Astrocyte of the spinal cord (primary cell): ENCODE results near the gene TUBGCP2.

ENCODE experiments used
- DNase-seq: peaks from one replicate; pipeline ENCODE4 v3.0.0; 2011; ENCODE audit warnings: low read depth, low spot score
- H3K4me3 ChIP-seq: 2 replicates; pipeline ENCODE4 v1.5.1; 2011; ENCODE audit warnings: low read depth, mild to moderate bottlenecking, low read length, moderate library complexity
- in situ Hi-C: cut with HindIII; loops from 2 replicates; pipeline ENCODE4 v1.10.0; 2017; ENCODE audit warnings: low sequenced_read_pairs
- TF ChIP-seq, protein P1 (sequence below): IDR thresholded peaks from 2 replicates; pipeline ENCODE4 v1.5.1; 2012; ENCODE audit warnings: low read depth, mild to moderate bottlenecking, low read length, inconsistent platforms

The TUBGCP2 gene

DNA sequence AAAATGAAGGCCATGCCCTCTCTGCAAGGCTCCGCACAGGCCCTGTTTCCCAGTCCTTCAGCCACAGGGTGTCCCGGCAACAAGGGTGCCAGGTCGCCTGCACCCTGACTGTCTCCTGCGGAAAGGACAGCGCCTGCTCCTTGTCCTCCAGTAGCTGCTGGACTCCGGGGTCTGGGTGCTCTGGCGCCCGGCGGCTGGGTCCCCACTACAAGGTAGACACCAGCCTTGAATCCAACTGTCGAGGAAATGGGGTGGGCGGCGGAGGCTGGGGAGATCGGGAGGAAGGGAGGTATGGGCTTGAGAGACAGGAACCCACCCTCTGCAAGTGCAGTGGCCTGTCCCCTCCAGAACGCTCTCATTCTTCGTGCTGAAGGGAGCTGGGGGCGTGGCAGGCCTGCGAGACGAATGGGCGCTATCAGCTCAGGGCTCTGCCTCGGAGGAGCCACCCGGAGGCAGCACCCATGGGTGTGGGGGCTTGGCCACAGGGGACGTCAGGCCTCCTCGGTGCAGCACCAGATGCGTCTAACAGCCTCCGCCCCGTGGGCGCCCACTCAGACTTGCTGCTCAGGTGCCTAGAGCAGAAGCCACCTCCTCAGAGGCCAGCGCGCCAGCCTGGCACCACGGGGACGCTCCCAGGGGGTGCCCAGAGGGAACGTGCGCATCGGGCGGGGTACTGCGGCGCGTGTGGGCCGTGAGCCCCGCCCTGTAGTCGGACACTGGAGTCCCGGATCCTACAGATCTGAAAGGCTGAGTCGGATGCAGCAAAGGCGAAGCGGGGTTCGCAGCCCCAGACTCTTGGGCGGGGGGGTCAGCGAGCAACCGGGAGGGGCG is 47.6 kb downstream of the TUBGCP2 start:
- TF ChIP-seq, protein P1, sequence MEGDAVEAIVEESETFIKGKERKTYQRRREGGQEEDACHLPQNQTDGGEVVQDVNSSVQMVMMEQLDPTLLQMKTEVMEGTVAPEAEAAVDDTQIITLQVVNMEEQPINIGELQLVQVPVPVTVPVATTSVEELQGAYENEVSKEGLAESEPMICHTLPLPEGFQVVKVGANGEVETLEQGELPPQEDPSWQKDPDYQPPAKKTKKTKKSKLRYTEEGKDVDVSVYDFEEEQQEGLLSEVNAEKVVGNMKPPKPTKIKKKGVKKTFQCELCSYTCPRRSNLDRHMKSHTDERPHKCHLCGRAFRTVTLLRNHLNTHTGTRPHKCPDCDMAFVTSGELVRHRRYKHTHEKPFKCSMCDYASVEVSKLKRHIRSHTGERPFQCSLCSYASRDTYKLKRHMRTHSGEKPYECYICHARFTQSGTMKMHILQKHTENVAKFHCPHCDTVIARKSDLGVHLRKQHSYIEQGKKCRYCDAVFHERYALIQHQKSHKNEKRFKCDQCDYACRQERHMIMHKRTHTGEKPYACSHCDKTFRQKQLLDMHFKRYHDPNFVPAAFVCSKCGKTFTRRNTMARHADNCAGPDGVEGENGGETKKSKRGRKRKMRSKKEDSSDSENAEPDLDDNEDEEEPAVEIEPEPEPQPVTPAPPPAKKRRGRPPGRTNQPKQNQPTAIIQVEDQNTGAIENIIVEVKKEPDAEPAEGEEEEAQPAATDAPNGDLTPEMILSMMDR = no peak
- in situ Hi-C loops = no loop called here
- DNase-seq = peak; percentile 22
- peak overlapping the region; percentile 35 for H3K4me3 ChIP-seq

DNA sequence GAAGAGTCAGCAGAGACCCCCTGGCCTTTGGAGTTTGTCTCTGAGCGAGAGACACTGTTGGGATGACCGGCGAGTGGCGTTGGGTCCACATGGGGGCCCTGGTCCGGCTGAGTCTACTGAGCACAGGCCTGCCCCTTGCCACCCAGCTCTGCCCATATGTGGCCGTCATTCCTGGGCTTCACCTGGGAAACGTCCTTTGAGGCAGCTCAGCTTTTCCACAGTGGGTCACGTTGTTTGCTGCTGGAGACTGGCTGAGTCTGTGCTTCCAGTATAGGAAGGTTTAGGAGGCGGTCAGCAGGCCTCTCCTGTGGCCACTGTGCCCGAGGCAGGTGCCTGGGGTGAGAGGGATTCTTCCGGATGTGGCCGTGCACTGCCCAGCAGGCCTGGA is 49.1 kb downstream of the TUBGCP2 start:
- no peak overlapping the region for H3K4me3 ChIP-seq
- TF ChIP-seq, protein P1 = no peak
- in situ Hi-C loops = no loop called here
- no peak for DNase-seq

DNA sequence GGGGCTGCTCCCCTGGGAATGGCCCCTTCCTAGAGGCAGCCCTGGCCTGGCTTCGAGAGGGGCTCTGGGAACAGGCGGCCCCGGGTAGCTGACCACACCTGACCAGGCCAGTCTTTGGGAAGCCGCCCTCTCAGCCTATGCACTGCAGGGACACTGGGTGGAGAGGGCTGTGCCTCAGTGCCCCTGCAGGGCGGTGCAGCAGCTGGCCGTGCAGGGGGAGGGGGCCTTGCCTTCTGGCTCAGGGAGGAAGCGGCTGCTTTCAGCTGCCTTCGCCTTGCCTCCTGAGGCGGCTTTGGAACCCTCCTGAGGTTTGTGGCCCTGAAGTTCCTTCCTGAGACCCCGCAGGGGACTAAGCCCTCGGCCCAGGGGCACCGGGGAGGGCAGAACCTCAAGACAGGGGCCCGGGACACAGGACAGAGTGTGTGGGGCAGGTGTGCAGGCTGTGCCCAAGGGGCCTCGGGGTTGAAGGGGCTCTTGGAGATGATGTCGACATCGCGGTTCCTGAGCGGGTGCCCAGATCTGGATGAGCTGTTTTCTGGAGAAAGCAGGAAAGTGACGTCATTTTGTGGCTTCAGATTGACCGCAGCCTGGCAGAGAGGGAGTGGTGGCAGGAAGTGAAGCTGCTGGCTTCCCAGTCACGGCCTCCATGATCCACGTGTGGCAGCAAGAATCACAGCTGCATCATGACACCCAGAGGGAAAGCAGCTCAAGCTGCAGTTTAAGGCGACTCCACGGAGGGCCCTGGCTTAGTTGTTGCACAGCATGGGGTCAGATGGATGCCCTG is 49.7 kb downstream of the TUBGCP2 start:
- TF ChIP-seq, protein P1 = no peak
- no peak overlapping the region for H3K4me3 ChIP-seq
- peak; percentile 99 for DNase-seq
- in situ Hi-C loops = no loop called here

DNA sequence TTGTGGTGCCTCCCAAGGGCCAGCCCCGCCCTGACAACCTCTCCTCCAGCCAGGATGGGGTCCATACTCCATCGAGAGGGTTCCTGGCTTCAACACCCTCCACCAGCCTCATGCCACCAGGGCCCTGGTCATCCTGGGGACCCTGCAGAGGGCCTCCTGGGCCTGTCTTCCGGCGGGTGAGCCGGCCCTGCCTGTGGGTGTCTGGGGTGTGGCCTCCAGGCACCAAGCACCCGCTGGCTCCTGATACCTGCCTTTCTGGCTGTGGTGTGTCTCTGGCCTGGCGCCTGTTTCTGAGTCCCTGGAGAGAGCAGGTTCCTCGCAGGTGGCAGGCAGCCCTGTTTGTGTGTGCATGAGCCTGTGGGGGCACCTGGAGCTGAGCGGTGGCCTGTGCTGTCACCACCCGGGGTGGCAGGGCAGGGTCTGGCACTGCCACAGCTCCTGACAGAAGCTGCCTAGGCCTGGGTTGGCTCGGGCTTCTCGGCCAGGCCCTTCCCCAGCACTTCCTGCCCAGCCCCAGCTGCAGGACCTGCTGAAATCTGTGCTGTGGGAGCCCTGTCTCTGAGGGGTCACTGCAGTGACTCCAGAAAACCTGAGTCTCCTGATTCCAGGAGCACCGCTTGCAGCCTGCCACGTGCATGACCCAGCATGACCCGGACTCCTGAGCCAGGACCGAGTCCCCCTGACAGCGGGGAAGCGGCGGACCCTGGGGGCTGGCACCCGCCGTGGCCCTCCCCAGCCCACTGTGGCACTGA is 50.4 kb downstream of the TUBGCP2 start:
- no peak overlapping the region for H3K4me3 ChIP-seq
- no peak for DNase-seq
- in situ Hi-C loops = no loop called here
- TF ChIP-seq, protein P1 = no peak

DNA sequence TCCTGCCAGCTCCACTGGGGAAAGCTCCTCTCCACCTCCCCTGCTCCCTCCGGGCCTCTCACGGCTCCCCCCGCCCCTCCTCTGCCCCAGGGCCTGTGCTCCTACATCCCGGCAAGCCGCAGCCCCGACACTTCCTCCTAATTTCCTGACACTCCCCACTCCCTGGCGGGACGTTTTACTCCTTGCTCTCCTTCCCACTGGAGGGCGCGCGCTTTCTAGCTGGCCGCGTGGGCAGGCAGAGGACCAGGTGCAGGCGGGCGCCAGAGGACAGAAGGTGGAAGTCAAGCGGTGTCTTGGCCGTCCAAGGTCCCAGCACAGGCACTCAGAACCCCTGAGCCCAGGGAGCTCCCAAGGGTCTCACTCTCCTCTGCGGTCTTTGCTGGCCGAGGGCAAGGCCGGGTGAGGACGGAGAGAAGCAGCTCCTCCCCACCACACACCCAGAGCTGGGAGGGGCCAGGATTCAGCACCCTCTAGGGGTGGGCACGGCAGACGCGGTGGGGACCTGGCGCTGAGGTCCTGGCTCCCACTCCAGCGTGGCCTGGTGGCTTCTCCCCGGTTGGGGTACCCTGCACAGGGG is 51.1 kb downstream of the TUBGCP2 start:
- in situ Hi-C loops = no loop called here
- peak; percentile 26 for DNase-seq
- TF ChIP-seq, protein P1 = peak; percentile 46
- no peak overlapping the region for H3K4me3 ChIP-seq

DNA sequence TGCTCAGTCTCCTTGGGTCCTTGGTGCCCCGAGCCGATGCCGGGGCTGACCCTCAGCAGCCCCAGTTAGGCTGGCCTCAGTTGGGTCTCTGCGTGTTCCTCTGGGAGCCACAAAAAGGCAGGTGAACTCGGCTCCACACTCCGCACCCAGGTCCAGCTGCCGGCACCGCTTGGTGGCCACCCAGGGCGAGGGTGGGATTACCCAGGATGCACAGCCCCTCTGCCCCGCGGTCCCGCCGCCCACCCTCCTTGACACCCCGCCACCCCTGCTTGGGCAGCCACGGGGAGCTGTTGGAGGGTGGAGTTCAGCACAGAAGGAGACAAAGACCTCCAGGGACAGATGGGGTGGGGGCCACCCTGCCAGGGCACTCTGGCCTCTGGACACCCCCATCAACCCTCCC is 53.3 kb downstream of the TUBGCP2 start:
- in situ Hi-C loops = no loop called here
- TF ChIP-seq, protein P1 = no peak
- no peak overlapping the region for H3K4me3 ChIP-seq
- no peak for DNase-seq
